Hematopoietic multipotent progenitor cell treated with erythropoietin and hydrocortisone succinate and interleukin-3 and kit ligand, for 8 days (in vitro differentiated cells): ENCODE data around the gene RAPGEF5.
"Not testable (repeated sequence)": the region's sequence is repeated elsewhere in the genome, so short reads cannot be mapped to it uniquely, and the experiment has no call there.

Experiments
- DNase-seq: peaks from one replicate; pipeline ENCODE4 v3.0.0-alpha.2; 2015

RAPGEF5 gene

DNA sequence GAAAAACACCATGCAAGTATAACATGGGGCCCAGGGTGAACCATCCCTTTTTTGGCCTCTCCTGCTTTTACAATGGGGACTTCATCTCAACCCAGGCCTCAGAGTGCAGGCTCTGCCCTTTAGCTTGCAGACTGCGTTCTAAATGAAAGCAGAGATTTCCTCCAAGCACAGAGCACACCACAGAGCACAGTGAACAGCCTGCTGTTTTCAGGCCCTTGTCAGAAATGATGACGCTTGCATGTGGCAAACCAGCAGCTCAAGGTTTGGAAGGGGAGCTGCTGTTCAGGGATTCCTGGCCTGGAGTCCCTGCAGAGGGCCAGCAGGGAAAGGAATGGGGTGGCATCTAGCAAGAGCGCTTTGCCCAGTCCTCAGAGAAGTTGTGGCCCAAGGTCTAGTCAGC is 243.9 kb downstream of the RAPGEF5 start:
- DNase-seq: no peak

DNA sequence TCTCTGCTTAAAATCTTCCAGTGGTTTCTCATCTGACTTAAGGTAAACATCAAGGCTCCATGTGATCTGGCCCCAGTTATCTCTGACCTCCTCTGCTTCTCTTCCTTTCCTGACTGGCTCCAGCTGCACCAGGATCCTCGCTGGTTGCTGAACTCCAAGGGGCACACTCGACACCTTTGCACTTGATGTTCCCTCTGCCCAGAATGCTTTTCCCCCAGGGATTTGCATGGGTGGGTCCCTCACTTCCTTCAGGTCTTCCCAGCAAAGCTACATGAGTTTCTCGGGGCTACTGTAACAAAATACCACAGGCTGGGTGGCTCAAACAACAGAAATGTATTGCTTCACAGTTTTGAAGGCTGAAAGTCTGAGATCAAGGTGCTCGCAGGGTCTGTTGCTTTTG is 245.3 kb downstream of the RAPGEF5 start:
- DNase-seq: no peak

DNA sequence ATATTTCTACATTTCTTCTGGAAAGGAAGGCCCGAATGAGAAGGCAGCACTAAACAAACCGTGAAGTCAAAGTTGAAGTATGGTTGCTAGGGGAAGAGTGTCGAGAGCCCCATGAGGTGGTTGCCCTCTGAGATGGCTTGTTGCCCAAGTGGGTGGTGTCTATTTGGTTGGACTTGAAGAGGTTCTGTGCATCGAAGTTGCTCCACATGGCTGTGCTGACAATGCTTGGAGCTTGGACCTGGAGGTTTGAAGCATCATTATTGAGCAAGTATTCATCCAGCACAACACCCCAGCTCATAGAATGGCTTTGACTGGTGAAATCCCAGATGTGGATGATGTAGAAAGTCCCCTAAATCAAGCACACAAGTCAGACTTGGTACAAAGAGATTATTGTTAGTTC is 246.1 kb downstream of the RAPGEF5 start:
- DNase-seq: no peak

DNA sequence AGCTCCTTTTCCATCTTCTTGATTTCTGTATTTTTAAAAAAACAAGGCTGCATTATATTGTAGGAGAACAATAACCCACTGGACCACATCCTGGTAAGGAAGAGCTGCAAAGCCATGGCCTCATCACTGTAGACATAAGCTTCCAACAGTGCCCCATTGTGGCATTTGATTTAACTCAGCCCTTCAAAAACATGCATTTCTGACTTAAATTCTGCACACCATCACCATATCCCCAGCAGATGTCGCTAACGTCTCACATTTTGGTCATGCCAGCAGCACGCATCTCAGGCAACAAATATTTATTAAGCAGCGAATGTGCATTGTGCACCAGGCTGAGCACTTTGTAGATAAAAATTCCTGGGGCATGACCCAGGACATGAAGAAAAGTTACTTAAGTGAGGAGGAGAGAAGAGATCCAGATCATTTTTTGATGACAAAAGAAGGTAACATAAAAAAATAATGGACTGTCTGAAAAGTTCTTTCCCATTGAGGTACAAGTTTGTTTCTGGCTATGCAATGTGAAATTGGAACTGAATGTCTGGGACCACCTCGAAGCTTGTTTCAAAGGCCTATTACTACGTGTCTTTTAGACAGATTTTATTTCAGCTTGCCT is 246.6 kb downstream of the RAPGEF5 start:
- DNase-seq: peak; percentile 77

DNA sequence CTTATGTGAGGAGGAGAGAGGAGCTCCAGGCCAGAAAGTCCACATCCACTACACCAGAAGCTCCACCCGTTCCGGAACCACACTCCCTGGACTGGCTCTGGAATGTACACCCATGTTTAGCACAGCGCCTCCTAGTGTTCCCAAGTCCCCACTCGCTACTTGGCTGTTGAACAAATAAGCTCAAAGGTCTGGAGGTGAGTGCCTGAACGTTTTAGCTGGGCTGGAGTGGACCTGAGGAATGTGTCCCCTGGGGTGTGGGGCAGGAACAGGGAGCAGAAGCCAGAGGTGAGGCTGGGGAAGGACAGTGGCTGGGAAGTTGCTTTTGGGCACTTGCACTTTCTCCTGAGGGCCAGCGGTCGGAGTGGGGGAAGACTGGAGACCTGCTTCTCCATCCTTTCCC is 247.2 kb downstream of the RAPGEF5 start:
- peak; percentile 50 for DNase-seq

DNA sequence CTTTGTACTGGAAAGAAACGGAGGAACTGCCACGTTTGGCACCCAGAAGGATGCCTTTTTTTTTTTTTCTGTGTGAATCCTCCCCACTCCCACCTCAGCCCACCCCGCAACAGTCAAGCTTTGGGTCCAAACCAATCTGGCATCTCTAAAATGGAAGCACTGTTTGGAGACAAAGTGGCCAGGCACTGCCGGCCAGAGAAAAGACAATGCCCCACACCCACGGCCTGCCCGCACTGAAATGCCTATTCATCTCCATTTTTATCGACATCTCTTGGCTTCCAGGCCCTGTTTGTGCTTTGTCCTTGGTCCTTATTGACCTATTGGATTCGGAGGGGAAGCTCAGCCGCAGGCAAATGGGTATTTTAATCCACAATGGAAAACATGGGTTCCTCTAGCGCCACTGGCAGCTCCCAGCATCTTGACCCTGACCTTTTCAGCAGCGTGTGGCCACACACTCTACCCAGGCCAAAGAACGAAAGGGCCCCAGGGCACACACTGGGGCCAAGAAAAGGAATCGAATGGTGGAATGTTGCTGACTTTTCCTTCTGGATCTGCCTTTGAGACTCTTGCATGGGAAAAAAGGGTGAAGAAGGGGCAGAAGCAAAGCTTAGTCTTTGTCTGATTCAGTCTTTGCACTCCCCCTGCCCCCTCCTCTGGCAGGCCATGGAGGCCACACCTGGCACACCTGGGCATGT is 248.7 kb downstream of the RAPGEF5 start:
- no peak for DNase-seq

DNA sequence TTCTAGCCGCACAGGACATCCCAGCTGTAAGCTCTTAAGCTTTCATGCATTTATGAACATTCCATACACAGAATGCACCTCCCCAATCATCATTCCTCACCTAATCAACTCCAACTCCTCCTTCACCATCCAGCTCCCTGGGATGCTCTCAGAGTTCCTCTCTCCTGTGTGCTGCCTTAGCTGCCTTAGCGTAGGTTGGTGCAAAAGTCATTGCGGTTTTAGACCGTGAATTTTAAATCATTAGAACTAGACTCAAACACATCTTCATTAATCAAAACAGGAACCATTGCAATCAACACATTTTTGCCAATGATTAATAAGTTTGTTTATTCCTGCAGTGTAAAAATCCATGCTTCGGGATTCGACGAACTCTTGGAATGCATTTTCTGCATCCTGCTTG is 251.4 kb downstream of the RAPGEF5 start:
- no peak for DNase-seq

DNA sequence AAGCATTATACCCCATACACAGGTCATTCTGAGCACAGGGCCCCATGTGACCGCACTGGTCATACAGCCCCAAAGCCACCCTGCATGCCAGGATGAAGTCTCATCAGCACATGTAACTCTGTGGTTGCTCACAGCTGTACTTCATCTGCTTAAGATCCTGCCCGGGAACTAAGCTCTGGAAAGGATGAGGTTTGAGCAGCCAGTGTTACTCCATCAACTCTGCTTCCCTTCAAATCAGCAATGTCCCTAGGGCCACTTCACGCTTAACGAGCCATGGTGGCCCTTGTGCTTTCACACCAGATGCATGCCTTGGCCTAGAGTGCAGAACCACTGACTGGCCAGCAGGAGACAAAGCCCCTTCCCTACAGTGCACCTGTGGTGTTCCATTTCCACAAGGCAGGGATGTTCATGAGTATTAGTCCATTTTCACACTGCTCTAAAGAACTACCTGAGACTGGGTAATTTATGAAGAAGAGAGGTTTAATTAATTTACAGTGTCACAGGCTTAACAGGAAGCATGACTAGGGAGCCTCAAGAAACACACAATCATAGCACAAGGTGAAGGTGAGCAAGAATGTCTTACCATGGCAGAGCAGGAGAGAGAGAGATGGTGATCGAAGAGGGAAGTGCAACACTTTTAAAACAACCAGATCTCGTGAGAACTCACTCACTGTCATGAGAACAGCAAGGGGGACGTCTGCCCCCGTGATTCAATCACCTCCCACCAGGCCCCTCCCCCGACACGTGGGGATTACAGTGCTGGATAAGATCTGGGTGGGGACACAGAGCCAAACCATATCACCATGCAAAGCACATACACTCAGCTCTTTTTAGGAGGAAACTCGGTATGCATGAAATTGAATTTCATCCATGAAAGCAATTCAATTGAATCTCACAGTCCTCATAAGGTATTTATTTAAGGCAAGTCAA is 262.3 kb downstream of the RAPGEF5 start:
- DNase-seq: no peak

DNA sequence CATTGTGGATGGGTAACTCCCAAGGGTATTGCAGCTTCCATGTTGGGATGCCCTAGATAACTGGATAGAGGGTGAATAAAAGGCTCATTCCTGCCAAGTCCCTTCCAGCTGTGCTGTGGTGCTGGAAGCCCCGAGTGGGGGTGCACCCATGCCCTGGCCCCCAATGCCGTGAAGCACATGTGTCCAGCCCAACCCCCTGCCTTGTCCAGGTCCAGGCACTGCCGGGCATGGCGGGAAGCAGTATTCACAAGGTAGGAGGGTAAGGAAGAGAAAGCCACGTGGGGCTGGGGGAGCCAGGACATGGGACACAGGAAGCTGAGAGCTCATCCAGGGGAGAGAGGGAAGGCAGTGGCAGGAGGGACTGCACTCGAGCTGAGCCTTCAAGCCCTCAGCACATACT is 263.0 kb downstream of the RAPGEF5 start:
- no peak for DNase-seq

DNA sequence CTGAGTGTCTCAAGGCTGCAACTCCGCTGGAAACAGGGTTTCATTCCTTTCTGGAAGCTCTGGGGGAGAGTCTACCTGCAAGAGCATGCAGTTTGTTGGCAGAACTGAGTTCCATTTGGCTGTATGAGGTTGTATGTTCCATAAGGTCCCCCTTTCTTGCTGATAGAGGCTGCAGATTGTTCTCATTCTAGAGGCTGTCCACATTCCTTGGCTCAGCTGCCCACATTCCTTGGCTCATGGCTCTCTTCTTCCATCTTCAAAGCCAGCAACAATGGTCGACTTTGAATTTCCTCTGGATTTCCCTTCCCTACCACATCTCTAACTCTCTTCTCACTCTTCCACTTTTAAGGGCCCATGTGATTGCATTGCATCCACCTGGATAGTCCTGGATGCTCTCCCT is 264.0 kb downstream of the RAPGEF5 start:
- DNase-seq: no peak

DNA sequence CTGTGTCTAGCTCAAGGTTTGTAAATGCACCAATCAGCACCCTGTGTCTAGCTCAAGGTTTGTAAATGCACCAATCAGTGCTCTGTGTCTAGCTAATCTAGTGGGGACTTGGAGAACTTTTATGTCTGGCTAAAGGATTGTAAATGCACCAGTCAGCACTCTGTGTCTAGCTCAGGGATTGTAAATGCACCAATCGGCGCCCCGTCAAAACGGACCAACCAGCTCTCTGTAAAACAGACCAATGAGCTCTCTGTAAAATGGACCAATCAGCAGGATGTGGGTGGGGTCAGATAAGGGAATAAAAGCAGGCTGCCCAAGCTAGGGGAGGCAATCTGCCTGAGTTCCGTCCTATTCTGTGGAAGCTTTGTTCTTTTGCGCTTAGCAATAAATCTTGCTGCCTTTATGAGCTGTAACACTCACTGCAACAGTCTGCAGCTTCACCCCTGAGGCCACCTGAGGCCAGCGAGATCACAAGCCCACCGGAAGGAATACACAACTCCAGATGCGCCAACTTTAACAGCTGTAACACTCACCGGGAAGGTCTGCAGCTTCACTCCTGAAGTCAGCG is 265.9 kb downstream of the RAPGEF5 start:
- DNase-seq: not testable (repeated sequence)

DNA sequence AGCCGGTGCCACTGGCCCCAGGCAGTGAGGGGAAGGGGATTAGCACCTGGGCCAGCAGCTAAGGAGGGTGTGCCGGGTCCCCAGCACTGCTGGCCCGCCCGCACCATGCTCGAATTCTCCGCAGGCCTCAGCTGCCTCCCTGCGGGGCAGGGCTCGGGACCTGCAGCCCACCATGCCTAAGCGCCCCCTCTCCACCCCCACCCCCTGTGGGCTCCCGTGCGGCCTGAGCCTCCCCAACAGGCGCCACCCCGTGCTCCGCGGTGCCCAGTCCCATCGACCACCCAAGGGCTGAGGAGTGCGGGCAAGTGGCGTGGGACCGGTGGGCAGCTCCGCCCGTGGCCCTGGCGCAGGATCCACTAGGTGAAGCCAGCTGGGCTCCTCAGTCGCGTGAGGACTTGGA is 266.4 kb downstream of the RAPGEF5 start:
- DNase-seq: no peak

DNA sequence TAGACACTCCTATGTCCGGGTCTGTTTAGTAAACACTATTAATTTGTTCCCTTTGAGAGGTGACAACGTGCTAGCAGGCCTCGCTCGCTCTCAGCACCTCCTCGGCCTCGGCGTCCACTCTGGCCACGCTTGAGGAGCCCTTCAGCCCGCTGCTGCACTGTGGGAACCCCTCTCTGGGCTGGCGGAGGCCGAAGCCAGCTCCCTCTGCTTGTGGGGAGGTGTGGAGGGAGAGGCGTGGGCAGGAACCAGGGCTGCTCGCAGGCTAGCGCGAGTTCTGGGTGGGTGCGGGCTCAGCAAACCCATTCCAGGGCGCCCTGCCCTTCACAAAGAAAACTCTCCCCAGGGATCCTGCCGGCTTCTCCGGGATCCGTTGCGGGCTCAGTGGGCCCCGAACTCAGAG is 266.8 kb downstream of the RAPGEF5 start:
- no peak for DNase-seq

DNA sequence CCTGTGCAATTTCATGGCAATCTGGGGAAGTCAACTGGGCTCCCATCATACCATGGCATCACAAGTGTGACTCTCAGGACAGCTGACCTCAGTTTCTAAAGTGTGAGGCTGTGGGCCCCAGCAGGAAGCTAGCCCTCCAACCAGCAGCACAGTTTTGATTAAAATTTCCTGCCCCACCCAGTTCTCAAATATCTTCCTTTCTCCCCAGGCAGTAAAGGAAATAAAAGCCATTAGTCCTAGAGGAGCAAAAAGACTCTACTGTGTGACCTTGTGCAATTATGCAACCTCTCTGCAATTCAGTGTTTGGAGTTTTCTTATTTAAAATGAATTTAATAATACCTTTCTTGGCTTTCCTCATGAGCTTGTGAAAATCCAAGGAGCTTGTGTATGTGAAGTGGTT is 268.1 kb downstream of the RAPGEF5 start:
- DNase-seq: no peak

DNA sequence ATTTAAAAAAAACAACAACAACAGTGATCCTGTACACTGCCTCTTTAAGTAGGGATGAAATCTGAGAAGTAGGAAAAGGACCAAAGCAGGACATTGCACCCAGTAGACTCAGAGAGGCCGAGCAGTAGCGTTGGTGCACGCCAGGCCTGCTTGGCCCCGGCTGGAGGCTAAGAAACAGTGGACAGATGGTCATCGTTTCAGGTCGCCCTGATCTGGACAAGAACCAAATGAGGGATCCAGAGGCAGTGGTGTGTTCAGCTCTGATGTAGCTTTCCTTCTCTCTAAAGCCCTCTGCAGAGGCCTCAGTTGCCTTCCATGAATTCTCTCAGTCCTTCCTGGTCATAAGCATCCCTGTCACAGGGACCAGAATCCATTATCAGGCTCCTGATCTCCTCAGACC is 269.1 kb downstream of the RAPGEF5 start:
- DNase-seq: no peak

DNA sequence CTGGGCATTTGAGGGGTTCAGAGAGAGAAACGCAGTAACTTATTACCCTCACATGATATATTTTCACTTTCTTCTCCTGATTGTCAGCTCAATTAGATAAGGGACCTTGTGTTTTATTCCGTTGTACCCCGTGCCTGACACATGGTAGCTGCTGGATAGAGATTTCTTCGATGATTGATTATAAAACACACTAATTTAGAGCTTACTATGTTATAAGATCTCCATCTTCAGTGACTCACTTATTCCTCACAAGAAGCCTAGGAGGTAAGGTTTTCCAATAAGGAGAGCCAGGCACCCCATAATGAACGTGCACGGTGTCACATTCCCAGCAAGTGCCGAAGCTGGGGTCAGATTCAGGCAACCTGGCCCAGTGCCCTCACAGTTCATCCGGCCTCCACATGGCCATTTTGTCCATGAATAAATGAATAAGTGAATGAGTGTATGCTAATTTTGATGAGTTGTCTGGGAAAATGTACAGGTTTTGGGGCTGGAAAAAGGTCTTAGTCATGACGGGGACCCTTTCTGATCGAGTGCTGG is 273.2 kb downstream of the RAPGEF5 start:
- peak; percentile 9 for DNase-seq

DNA sequence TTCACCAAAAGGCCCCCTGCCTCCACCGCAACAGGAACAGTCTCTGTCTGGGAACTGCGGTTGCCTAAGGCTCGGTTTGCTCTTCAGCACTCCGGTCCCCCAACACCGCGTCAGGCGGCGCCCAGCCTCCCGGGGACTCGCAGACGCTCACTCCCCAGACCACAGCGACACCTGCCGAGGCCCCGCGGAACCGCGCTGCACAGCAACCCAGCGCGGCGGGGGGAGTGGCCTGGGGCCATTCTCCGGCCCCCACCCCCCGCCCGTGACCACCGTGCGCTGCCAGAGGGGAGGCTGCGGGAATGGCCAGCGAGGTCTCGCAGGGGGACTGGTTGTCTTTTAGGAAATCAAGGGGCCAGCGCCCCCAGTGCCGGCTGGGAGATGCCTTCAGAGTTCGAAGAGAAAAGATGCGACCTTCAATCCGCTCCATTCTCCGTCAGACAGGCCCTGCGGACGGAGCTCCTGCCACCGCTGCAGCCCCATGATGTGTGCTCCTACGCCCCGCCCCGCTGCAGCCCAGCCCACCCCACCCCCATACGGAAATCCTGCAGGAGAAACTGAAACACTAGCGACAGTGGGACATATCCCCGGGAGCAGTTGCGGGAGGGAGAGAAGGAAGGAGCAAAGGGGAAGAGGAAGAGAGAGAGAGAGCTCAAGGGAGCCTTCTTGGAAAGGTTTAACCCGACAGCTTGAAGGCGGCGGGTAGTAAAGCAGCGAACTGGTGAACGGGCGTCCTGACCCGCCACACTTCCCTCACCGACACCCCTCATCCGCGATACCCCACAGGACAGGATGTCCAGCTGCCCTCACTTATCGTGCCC is 273.9 kb downstream of the RAPGEF5 start:
- DNase-seq: peak; percentile 57

DNA sequence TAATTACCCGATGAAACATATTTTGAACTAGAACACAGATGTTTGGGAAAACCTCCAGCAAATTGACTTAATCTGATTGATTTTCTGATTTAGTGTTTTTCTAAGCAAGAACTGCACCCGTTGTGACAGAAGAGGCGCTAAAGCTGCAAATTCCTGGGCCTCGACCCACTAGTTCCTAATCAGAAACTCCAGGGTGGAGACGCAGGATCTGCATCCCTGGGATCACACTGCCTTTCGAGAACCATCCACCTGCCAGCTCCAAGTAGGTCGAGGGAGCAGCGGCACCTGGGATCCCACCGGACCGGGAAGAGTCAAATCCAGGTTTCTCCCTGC is 274.4 kb downstream of the RAPGEF5 start:
- DNase-seq: no peak

DNA sequence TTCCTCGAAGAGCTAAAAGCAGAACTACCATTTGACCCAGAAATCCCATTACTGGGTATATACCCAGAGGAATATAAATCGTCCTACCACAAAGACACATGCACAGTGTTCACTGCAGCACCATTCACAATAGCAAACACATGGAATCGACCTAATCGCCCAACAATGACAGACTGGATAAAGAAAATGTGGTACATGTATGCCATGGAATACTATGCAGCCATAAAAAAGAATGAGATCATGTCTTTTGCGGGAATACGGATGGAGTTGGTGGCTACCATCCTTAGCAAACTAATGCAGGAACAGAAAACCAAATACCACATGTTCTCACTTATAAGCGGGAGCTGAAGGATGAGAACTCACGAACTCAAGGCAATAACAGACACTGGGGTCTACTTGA is 276.7 kb downstream of the RAPGEF5 start:
- not testable (repeated sequence) for DNase-seq

DNA sequence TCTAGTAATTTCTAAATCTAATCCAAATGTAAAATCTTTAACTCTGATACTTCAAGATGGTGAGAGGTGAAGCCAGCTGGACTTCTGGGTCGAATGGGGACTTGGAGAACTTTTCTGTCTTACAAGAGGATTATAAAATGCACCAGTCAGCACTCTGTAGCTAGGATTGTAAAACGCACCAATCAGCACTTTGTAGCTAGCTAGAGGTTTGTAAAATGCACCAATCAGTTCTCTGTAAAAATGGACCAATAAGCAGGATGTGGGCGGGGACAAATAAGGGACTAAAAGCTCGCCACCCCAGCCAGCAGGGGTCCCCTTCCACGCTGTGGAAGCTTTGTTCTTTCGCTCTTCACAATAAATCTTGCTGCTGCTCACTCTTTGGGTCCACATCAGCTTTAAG is 278.1 kb downstream of the RAPGEF5 start:
- DNase-seq: not testable (repeated sequence)

DNA sequence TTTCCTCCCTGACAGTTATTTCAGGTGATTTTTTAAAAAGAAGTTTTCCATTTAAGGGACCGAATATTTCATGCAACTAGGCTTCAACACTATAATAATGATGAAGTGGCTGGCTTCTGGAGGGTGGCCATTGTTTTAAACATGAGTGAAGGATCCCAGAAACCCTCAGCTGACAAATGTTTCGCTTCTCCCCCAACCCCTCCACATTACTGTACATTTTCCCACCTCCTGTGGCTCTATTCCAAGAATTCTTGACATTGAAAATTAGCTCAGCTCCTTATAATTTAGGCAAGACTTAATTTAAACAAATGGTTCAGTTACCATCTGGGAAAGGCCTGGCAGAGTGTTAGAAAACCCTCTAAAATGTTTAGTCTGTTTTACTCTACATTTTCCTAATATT is 281.4 kb downstream of the RAPGEF5 start:
- no peak for DNase-seq

DNA sequence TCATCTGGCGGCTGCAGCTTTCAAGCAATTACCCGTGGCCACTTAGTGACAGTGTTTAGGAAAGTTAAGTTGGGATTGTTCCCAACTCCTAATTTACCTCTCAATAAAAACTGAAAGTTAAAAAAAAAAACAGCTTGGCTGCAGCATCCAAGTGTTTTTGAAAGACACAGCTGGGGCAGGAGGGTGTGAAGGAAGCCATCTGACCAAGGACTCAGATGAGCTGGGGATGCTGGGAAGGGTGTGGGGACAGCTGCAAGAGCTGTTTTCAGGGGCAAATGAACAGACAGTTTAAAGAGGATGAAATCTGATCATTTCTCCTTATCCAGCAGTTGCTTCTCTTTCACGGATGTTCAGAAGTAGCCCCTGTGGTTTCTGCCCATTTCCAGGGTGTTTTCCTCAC is 282.1 kb downstream of the RAPGEF5 start:
- no peak for DNase-seq
